HepG2 (cell line): ENCODE data around the gene UBTD1. TPM values are rescaled to one million over a fixed set of nuclear protein-coding genes. Genes with fewer than 3 reads are reported as not detected.

Experiments
- CREM ChIP-seq, 2 experiments: sonication (generic) in 1 of 2; formaldehyde crosslinking in 1 of 2; IDR thresholded peaks; 2 replicates each; pipeline versions ENCODE4 v1.4.0 to v1.6.1; 2016 to 2020; ENCODE audit warnings: antibody characterized with exemption in 1 of 2, mild to moderate bottlenecking in 1 of 2, missing genetic modification reagents in 1 of 2
- DMAP1 ChIP-seq: IDR thresholded peaks from 2 replicates; pipeline ENCODE4 v1.6.1; 2016
- GLI4 ChIP-seq: sonication (generic); formaldehyde crosslinking; IDR thresholded peaks from 2 replicates; pipeline ENCODE4 v1.5.1; 2020; ENCODE audit warnings: missing genetic modification reagents, mild to moderate bottlenecking, moderate library complexity, borderline replicate concordance
- IRX3 ChIP-seq: sonication (generic); formaldehyde crosslinking; IDR thresholded peaks from 2 replicates; pipeline ENCODE4 v1.8.1; 2023; ENCODE audit warnings: mild to moderate bottlenecking, low read depth, missing genetic modification reagents, borderline replicate concordance
- KDM5A ChIP-seq: fragments of 200-600 bp; sonication (generic); IDR thresholded peaks from 2 replicates; pipeline ENCODE4 v1.7.0; 2018; ENCODE audit warnings: antibody characterized with exemption, mild to moderate bottlenecking, low read length, borderline replicate concordance
- MAFF ChIP-seq: IDR thresholded peaks from 2 replicates; pipeline ENCODE4 v1.6.1; 2011; ENCODE audit warnings: low read depth, low read length, improper control_type of control experiment
- NCOA5 ChIP-seq: sonication (generic); formaldehyde crosslinking; IDR thresholded peaks from 2 replicates; pipeline ENCODE4 v1.4.0; 2020; ENCODE audit warnings: missing genetic modification reagents
- NFIC ChIP-seq: IDR thresholded peaks from 2 replicates; pipeline ENCODE4 v1.6.1; 2012; ENCODE audit warnings: mild to moderate bottlenecking, low read length, inconsistent platforms
- NONO ChIP-seq, 2 experiments: fragments of 450-650 bp in 1 of 2; sonication (generic) in 1 of 2; formaldehyde crosslinking in 1 of 2; IDR thresholded peaks in 1 of 2; conservative IDR thresholded peaks in 1 of 2; 2 replicates each; pipeline versions ENCODE4 v1.6.1 to v1.8.0; 2017 to 2022; ENCODE audit warnings: mild to moderate bottlenecking in 1 of 2, missing genetic modification reagents in 1 of 2, moderate library complexity in 1 of 2
- PATZ1 ChIP-seq: sonication (generic); formaldehyde crosslinking; IDR thresholded peaks from 2 replicates; pipeline ENCODE4 v1.4.0; 2020; ENCODE audit warnings: missing genetic modification reagents
- POGZ ChIP-seq: sonication (generic); formaldehyde crosslinking; IDR thresholded peaks from 2 replicates; pipeline ENCODE4 v1.4.0; 2020; ENCODE audit warnings: mild to moderate bottlenecking, missing genetic modification reagents
- ZBTB7A ChIP-seq: sonication (generic); formaldehyde crosslinking; IDR thresholded peaks from 2 replicates; pipeline ENCODE4 v1.8.0; 2022; ENCODE audit warnings: mild to moderate bottlenecking, missing genetic modification reagents
- ZFP62 ChIP-seq: sonication (generic); formaldehyde crosslinking; IDR thresholded peaks from 2 replicates; pipeline ENCODE4 v1.4.0; 2020; ENCODE audit warnings: missing genetic modification reagents
- ZNF280D ChIP-seq: sonication (generic); formaldehyde crosslinking; IDR thresholded peaks from 2 replicates; pipeline ENCODE4 v1.5.1; 2020; ENCODE audit warnings: mild to moderate bottlenecking, missing genetic modification reagents
- ZNF333 ChIP-seq: sonication (generic); formaldehyde crosslinking; IDR thresholded peaks from 2 replicates; pipeline ENCODE4 v1.4.0; 2020; ENCODE audit warnings: mild to moderate bottlenecking, missing genetic modification reagents, borderline replicate concordance
- ZNF468 ChIP-seq: sonication (generic); formaldehyde crosslinking; IDR thresholded peaks from 2 replicates; pipeline ENCODE4 v1.8.0; 2022; ENCODE audit warnings: mild to moderate bottlenecking, moderate library complexity, missing genetic modification reagents
- ZNF547 ChIP-seq: sonication (generic); formaldehyde crosslinking; IDR thresholded peaks from 2 replicates; pipeline ENCODE4 v1.5.1; 2020; ENCODE audit warnings: mild to moderate bottlenecking, missing genetic modification reagents
- ZNF557 ChIP-seq: sonication (generic); formaldehyde crosslinking; IDR thresholded peaks from 2 replicates; pipeline ENCODE4 v1.4.0; 2020; ENCODE audit warnings: missing genetic modification reagents
- ZNF766 ChIP-seq: sonication (generic); formaldehyde crosslinking; IDR thresholded peaks from 2 replicates; pipeline ENCODE4 v1.5.0; 2020; ENCODE audit warnings: missing genetic modification reagents, borderline replicate concordance
- ZNF781 ChIP-seq: sonication (generic); formaldehyde crosslinking; IDR thresholded peaks from 2 replicates; pipeline ENCODE4 v1.5.1; 2020; ENCODE audit warnings: borderline replicate concordance, mild to moderate bottlenecking, missing genetic modification reagents; ENCODE audit errors: not compliant biosample characterization
- ZNF792 ChIP-seq: IDR thresholded peaks from 2 replicates; pipeline ENCODE4 v1.6.1; 2016
- polyA plus RNA-seq, 8 experiments: library from polyadenylated mRNA; depleted of rRNA in 3 of 8; stranded (reverse) in 7 of 8; unstranded in 1 of 8; fragments of >200 nt; fragmentation: Illumina TruSeq in 4 of 8; extraction: Trizol in 4 of 8; gene quantifications; 2 replicates each; pipeline versions ENCODE4 v1.2.1 to v1.2.3, GENCODE V29; 2011 to 2016; ENCODE audit warnings: low read depth in 4 of 8, missing spikeins in 1 of 8, mixed read lengths in 1 of 8; ENCODE audit not compliant: insufficient read depth in 1 of 8
- total RNA-seq, 5 experiments: library from RNA; depleted of rRNA; stranded (reverse); fragments of >200 nt; fragmentation: Illumina TruSeq; extraction: Trizol; gene quantifications; 2 replicates each; pipeline ENCODE4 v1.2.3, GENCODE V29; 2016; ENCODE audit warnings: low read depth in 1 of 5
- TF ChIP-seq, protein P1 (sequence below): sonication (generic); formaldehyde crosslinking; IDR thresholded peaks from 2 replicates; pipeline ENCODE4 v1.5.1; 2020; ENCODE audit warnings: missing genetic modification reagents, mild to moderate bottlenecking, borderline replicate concordance
- TF ChIP-seq, protein P2 (sequence below): sonication (generic); formaldehyde crosslinking; IDR thresholded peaks from 2 replicates; pipeline ENCODE4 v1.4.0; 2020; ENCODE audit warnings: missing genetic modification reagents

UBTD1 gene
- total and polyA plus RNA-seq, 2 of the 13 experiments (the other 11 are each of a cell fraction or from before 2014, with no cell fraction given) = 7.9 to 10.0 TPM

GRCh38 chr10:97498076-97498840, 466 bp upstream of the UBTD1 start, which contains the start of gene MMS19 (continued):
- TF ChIP-seq PATZ1 (CRISPR knock-in tag) = no peak
- no peak for TF ChIP-seq ZNF792 (CRISPR knock-in tag)
- TF ChIP-seq MAFF = no peak
- no peak for TF ChIP-seq ZNF468 (CRISPR knock-in tag)
- no peak for TF ChIP-seq ZNF766 (CRISPR knock-in tag)
- 0 out of 2 replicates have a peak, but pooled peaks have one; percentile 68 for TF ChIP-seq ZNF333 (CRISPR knock-in tag)
- TF ChIP-seq KDM5A = peak; percentile 70; the same call in 1 of the 2 replicates
- TF ChIP-seq NFIC = no peak
- no peak for TF ChIP-seq ZFP62 (CRISPR knock-in tag)
- TF ChIP-seq CREM (IDR thresholded peaks at IDR 0.05) = no peak
- TF ChIP-seq CREM (CRISPR knock-in tag; IDR thresholded peaks at IDR 0.05) = no peak
- TF ChIP-seq NCOA5 (CRISPR knock-in tag) = no peak
- peak; percentile 45; the same call in 1 of the 2 replicates for TF ChIP-seq IRX3
- TF ChIP-seq ZBTB7A (CRISPR knock-in tag) = no peak
- peak; percentile 94; the same call in 1 of the 2 replicates for TF ChIP-seq ZNF547 (CRISPR knock-in tag)
- TF ChIP-seq ZNF781 (CRISPR knock-in tag) = peak; percentile 90
- TF ChIP-seq GLI4 = 0 out of 2 replicates have a peak, but pooled peaks have one; percentile 74
- no peak for TF ChIP-seq NONO (IDR thresholded peaks at IDR 0.05)
- TF ChIP-seq NONO (CRISPR knock-in tag; conservative IDR thresholded peaks at IDR 0.05) = peak; percentile 85
- peak; percentile 12; the same call in 1 of the 2 replicates for TF ChIP-seq ZNF280D (CRISPR knock-in tag)
- TF ChIP-seq, protein P1, sequence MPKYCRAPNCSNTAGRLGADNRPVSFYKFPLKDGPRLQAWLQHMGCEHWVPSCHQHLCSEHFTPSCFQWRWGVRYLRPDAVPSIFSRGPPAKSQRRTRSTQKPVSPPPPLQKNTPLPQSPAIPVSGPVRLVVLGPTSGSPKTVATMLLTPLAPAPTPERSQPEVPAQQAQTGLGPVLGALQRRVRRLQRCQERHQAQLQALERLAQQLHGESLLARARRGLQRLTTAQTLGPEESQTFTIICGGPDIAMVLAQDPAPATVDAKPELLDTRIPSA = no peak
- no peak for TF ChIP-seq ZNF557 (CRISPR knock-in tag)
- TF ChIP-seq, protein P2, sequence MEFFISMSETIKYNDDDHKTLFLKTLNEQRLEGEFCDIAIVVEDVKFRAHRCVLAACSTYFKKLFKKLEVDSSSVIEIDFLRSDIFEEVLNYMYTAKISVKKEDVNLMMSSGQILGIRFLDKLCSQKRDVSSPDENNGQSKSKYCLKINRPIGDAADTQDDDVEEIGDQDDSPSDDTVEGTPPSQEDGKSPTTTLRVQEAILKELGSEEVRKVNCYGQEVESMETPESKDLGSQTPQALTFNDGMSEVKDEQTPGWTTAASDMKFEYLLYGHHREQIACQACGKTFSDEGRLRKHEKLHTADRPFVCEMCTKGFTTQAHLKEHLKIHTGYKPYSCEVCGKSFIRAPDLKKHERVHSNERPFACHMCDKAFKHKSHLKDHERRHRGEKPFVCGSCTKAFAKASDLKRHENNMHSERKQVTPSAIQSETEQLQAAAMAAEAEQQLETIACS = no peak
- TF ChIP-seq POGZ = no peak; the same call in 1 of the 2 replicates
- peak; percentile 82 for TF ChIP-seq DMAP1 (CRISPR knock-in tag)
